ENCODE measurements around the gene NDST1. TPM values are rescaled to one million over a fixed set of nuclear protein-coding genes. Genes with fewer than 3 reads are reported as not detected.
A peak's percentile ranks its signal among the peaks of the same experiment; 100 is the strongest.

The NDST1 gene
- polyA plus RNA-seq, 1 experiment, result 89.7 TPM

GRCh38 chr5:150559701-150560100, 51.8 kb downstream of the NDST1 start:
- Histone ChIP-seq H3K36me3 (ENCODE audit: control insufficient read depth, insufficient read depth, low read length) (peaks cover 7% of the 10 kb centered on the region), H3K27me3 (ENCODE audit: control insufficient read depth, insufficient read depth, low read length) (no peaks in the 10 kb centered on the region), H3K4me3 (ENCODE audit: low read depth, low read length) (no peak overlapping the region)
- no peak for DNase-seq (ENCODE audit: low read depth)
- no peak for TF ChIP-seq CTCF (IDR thresholded peaks at IDR 0.05; ENCODE audit: insufficient read depth, low read depth, low read length)
- CTCF ChIA-PET, result interaction anchor here (0.8 to 7.8 kb wide), 32 partner anchors 9 to 295 kb away, joined by 3 to 78 read pairs (median 4); partner anchors contain the start of genes IRGM, MYOZ3, RBM22 and RPS14
- POLR2A ChIA-PET, result no interaction called here

- ChIA-PET POLR2A (no interaction called here), CTCF (interaction anchor here (0.7 to 7.8 kb wide), 41 partner anchors 10 to 294 kb away, joined by 3 to 78 read pairs (median 4); partner anchors contain the start of genes IRGM, MYOZ3, RBM22 and RPS14)
- no peak for DNase-seq (ENCODE audit: low read depth)
- TF ChIP-seq CTCF (IDR thresholded peaks at IDR 0.05; ENCODE audit: insufficient read depth, low read depth, low read length), result peak; percentile 79
- H3K36me3 ChIP-seq (ENCODE audit: control insufficient read depth, insufficient read depth, low read length), result peaks cover 4% of the 10 kb centered on the region
- H3K4me3 ChIP-seq (ENCODE audit: low read depth, low read length), result no peak overlapping the region
- no peaks in the 10 kb centered on the region for H3K27me3 ChIP-seq (ENCODE audit: control insufficient read depth, insufficient read depth, low read length)
Observed at GRCh38 chr5:150560401-150561191, 52.7 kb downstream of the NDST1 start.

- no peak for TF ChIP-seq CTCF (IDR thresholded peaks at IDR 0.05; ENCODE audit: insufficient read depth, low read depth, low read length)
- CTCF ChIA-PET, result interaction anchor here (0.7 to 7.8 kb wide), 25 partner anchors 10 to 290 kb away, joined by 3 to 78 read pairs (median 4); partner anchors contain the start of genes IRGM, MYOZ3, RBM22 and SMIM3
Observed at GRCh38 chr5:150561192-150561512, 53.2 kb downstream of the NDST1 start.

GRCh38 chr5:150561571-150562275, 53.8 kb downstream of the NDST1 start:
- TF ChIP-seq CTCF (IDR thresholded peaks at IDR 0.05; ENCODE audit: insufficient read depth, low read depth, low read length), result no peak
- Histone ChIP-seq H3K4me3 (ENCODE audit: low read depth, low read length) (no peak overlapping the region), H3K36me3 (ENCODE audit: control insufficient read depth, insufficient read depth, low read length) (peaks cover 2% of the 10 kb centered on the region; the same call in 1 of the 2 replicates), H3K27me3 (ENCODE audit: control insufficient read depth, insufficient read depth, low read length) (no peaks in the 10 kb centered on the region)
- no peak for DNase-seq (ENCODE audit: low read depth)
- POLR2A ChIA-PET, result no interaction called here
- CTCF ChIA-PET, result interaction anchor here (0.7 to 7.8 kb wide), 24 partner anchors 10 to 290 kb away, joined by 3 to 78 read pairs (median 4); partner anchors contain the start of genes IRGM, MYOZ3 and RBM22

More at GRCh38 chr5:150561192-150561512, 53.2 kb downstream of the NDST1 start:
- H3K27me3 ChIP-seq (ENCODE audit: control insufficient read depth, insufficient read depth, low read length), result no peaks in the 10 kb centered on the region
- peaks cover 2% of the 10 kb centered on the region; the same call in 1 of the 2 replicates for H3K36me3 ChIP-seq (ENCODE audit: control insufficient read depth, insufficient read depth, low read length)
- no peak for DNase-seq (ENCODE audit: low read depth)
- no peak overlapping the region for H3K4me3 ChIP-seq (ENCODE audit: low read depth, low read length)
- POLR2A ChIA-PET, result no interaction called here

- no peak for DNase-seq (ENCODE audit: low read depth)
- POLR2A ChIA-PET, result no interaction called here
- Histone ChIP-seq H3K36me3 (ENCODE audit: control insufficient read depth, insufficient read depth, low read length) (no peaks in the 10 kb centered on the region), H3K27me3 (ENCODE audit: control insufficient read depth, insufficient read depth, low read length) (no peaks in the 10 kb centered on the region), H3K4me3 (ENCODE audit: low read depth, low read length) (no peak overlapping the region)
- CTCF ChIA-PET, result interaction anchor here (0.9 to 7.8 kb wide), 5 partner anchors 11 to 233 kb away, joined by 3 to 78 read pairs (median 4); no protein-coding TSS in a partner anchor
- TF ChIP-seq CTCF (IDR thresholded peaks at IDR 0.05; ENCODE audit: insufficient read depth, low read depth, low read length), result peak; percentile 49
Observed at GRCh38 chr5:150562832-150563231, 54.9 kb downstream of the NDST1 start.

Data from BJ (cell line).